Hepatocyte (in vitro differentiated cells): ENCODE results near the gene EFEMP2.
"Not testable (repeated sequence)": the region's sequence is repeated elsewhere in the genome, so short reads cannot be mapped to it uniquely, and the experiment has no call there.

Experiments used
- CTCF ChIP-seq: fragments of 200-600 bp; sonication (generic); IDR thresholded peaks from 2 replicates; pipeline ENCODE4 v1.5.1; 2016; ENCODE audit warnings: antibody characterized with exemption, mild to moderate bottlenecking; ENCODE audit not compliant: poor library complexity
- EZH2 ChIP-seq: fragments of 200-600 bp; sonication (generic); IDR thresholded peaks from 2 replicates; pipeline ENCODE4 v1.6.1; 2016; ENCODE audit warnings: antibody characterized with exemption, mild to moderate bottlenecking, borderline replicate concordance
- EZH2phosphoT487 ChIP-seq: fragments of 200-600 bp; sonication (generic); IDR thresholded peaks from one replicate; pipeline ENCODE4 v1.6.1; 2018; ENCODE audit warnings: antibody characterized with exemption, mild to moderate bottlenecking, low read depth, moderate library complexity; ENCODE audit not compliant: unreplicated experiment, severe bottlenecking

DNA sequence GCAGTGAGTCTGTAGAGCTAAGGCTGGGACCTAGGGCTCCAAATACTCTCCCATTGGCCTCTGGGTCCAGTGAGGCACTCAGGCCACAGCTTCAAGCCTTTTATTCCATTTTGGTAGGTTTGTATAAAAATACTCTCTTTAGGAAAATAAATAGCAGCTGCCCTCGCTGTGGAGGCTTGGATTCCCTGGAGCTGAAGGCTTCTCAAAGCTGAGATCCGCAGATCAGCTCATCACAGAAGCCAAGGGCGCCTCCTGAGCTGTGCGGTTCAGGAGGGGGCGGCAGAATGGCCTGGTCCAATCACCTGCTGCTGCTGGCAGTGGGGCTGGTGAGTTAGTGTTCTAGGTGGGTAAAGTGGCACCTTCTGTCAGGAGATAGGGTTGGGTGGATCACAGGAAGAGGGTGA is 19.5 kb upstream of the EFEMP2 start:
- not testable (repeated sequence) for TF ChIP-seq CTCF, EZH2, EZH2phosphoT487
